Small intestine (tissue), 16 donors: Measurements from ENCODE around the gene PARK7. TPM values are rescaled to one million over a fixed set of nuclear protein-coding genes. Genes with fewer than 3 reads are reported as not detected.
"Not testable (repeated sequence)": the region's sequence is repeated elsewhere in the genome, so short reads cannot be mapped to it uniquely, and the experiment has no call there.

Experiments
- DNase-seq, 2 donors: peaks; one replicate each; pipeline versions ENCODE4 v3.0.0 to v3.0.0-alpha.2; 2013
- FAIRE-seq: peaks from 2 replicates; lab custom pipeline; 2012; peaks lifted over from hg19 to GRCh38; lab: Jason Lieb, UNC
- H3K27ac ChIP-seq, 3 donors: one replicate each; pipeline ENCODE4 v1.5.1; 2013; ENCODE audit warnings: low read length in 2 of 3, mild to moderate bottlenecking in 2 of 3, control low read depth in 1 of 3, inconsistent platforms in 1 of 3, low read depth in 1 of 3, moderate library complexity in 1 of 3
- H3K27me3 ChIP-seq, 3 donors: one replicate each; pipeline ENCODE4 v1.6.1; 2013; ENCODE audit warnings: low read length in 3 of 3, inconsistent platforms in 1 of 3; ENCODE audit not compliant: control insufficient read depth in 3 of 3, insufficient read depth in 3 of 3
- H3K36me3 ChIP-seq, 3 donors: one replicate each; pipeline ENCODE4 v1.6.1; 2013; ENCODE audit warnings: low read length in 3 of 3, inconsistent platforms in 1 of 3, low read depth in 1 of 3, mild to moderate bottlenecking in 1 of 3, moderate library complexity in 1 of 3; ENCODE audit not compliant: control insufficient read depth in 3 of 3, insufficient read depth in 2 of 3
- H3K4me1 ChIP-seq, 3 donors: one replicate each; pipeline ENCODE4 v1.6.1; 2013; ENCODE audit warnings: low read length in 2 of 3, inconsistent platforms in 1 of 3, low read depth in 1 of 3, mild to moderate bottlenecking in 1 of 3, moderate library complexity in 1 of 3; ENCODE audit not compliant: control insufficient read depth in 3 of 3, insufficient read depth in 2 of 3
- H3K4me3 ChIP-seq, 3 donors: one replicate each; pipeline ENCODE4 v1.5.1; 2013; ENCODE audit warnings: low read length in 3 of 3, control low read depth in 1 of 3, inconsistent platforms in 1 of 3, low read depth in 1 of 3, mild to moderate bottlenecking in 1 of 3, moderate library complexity in 1 of 3
- H3K9me3 ChIP-seq, 2 donors: one replicate each; pipeline ENCODE4 v1.6.1; 2013; ENCODE audit warnings: low read depth in 1 of 2, low read length in 1 of 2; ENCODE audit not compliant: control insufficient read depth in 2 of 2, insufficient read depth in 1 of 2
- WGBS, 3 donors: extraction: QIAGEN DNeasy Blood & Tissue Kit; methylation state at CpG; one replicate each; pipeline ENCODE4 v1.1.7; 2013; 5-methylcytosine and 5-hydroxymethylcytosine counted together
- long read RNA-seq, 10 donors: transcript quantifications; one replicate each; lab custom pipeline, GENCODE V29; 2026
- polyA plus RNA-seq, 4 donors: library from polyadenylated mRNA; stranded (reverse) in 3 of 4; unstranded in 1 of 4; fragments of 200-250 nt in 3 of 4; fragments of 120-200 nt in 1 of 4; gene quantifications; one replicate each; pipeline versions ENCODE4 v1.2.1 to v1.2.3, GENCODE V29; 2013
- donor health status: healthy with polysubstance abuse.
- donor health status: control.
- donor health status: control.
- donor health status: Bipolar disorder and iron deficiency.
- donor health status: healthy.

The PARK7 gene
- polyA plus RNA-seq = 100 to 1,000 TPM; 199 to 297 (median 222) TPM
- long read RNA-seq, donor 1 = 0 reads
- long read RNA-seq, donor 2, transcript PARK7-201 (7 exons, 949 nt) = minor isoform, 11 of 43 reads
- long read RNA-seq, donor 2, transcript PARK7-209 (7 exons, 1,088 nt) = major isoform, 25 of 43 reads
- long read RNA-seq, donor 2, partial matches to known transcripts = 6 of 43 reads
- long read RNA-seq, donor 2, other reads (novel, unspliced or antisense) = 0 of 43 reads
- long read RNA-seq, donor 3, transcript PARK7-209 (7 exons, 1,088 nt) = major isoform, 49 of 102 reads
- long read RNA-seq, donor 3, transcript PARK7-201 (7 exons, 949 nt) = minor isoform, 29 of 102 reads
- long read RNA-seq, donor 3, partial matches to known transcripts = 17 of 102 reads
- long read RNA-seq, donor 3, other reads (novel, unspliced or antisense) = 5 of 102 reads
- long read RNA-seq, donor 4, partial matches to known transcripts = 0 of 4 reads
- long read RNA-seq, donor 4, other reads (novel, unspliced or antisense) = 0 of 4 reads
- long read RNA-seq, donor 5, transcript PARK7-209 (7 exons, 1,088 nt) = minor isoform, 11 of 42 reads
- long read RNA-seq, donor 5, transcript PARK7-201 (7 exons, 949 nt) = major isoform, 15 of 42 reads
- long read RNA-seq, donor 5, partial matches to known transcripts = 16 of 42 reads
- long read RNA-seq, donor 5, other reads (novel, unspliced or antisense) = 0 of 42 reads
- long read RNA-seq, donor 6, transcript PARK7-209 (7 exons, 1,088 nt) = minor isoform, 25 of 76 reads
- long read RNA-seq, donor 6, transcript PARK7-201 (7 exons, 949 nt) = major isoform, 31 of 76 reads
- long read RNA-seq, donor 6, partial matches to known transcripts = 20 of 76 reads
- long read RNA-seq, donor 6, other reads (novel, unspliced or antisense) = 0 of 76 reads
- long read RNA-seq, donor 7 = 0 reads
- long read RNA-seq, donor 8, transcript PARK7-201 (7 exons, 949 nt) = major isoform, 17 of 29 reads
- long read RNA-seq, donor 8, transcript PARK7-209 (7 exons, 1,088 nt) = minor isoform, 7 of 29 reads
- long read RNA-seq, donor 8, partial matches to known transcripts = 5 of 29 reads
- long read RNA-seq, donor 8, other reads (novel, unspliced or antisense) = 0 of 29 reads
- long read RNA-seq, donor 9, transcript PARK7-209 (7 exons, 1,088 nt) = minor isoform, 16 of 47 reads
- long read RNA-seq, donor 9, transcript PARK7-201 (7 exons, 949 nt) = major isoform, 19 of 47 reads
- long read RNA-seq, donor 9, partial matches to known transcripts = 12 of 47 reads
- long read RNA-seq, donor 9, other reads (novel, unspliced or antisense) = 0 of 47 reads
- long read RNA-seq, donor 10, transcript PARK7-201 (7 exons, 949 nt) = major isoform, 65 of 160 reads
- long read RNA-seq, donor 10, transcript PARK7-209 (7 exons, 1,088 nt) = minor isoform, 64 of 160 reads
- long read RNA-seq, donor 10, partial matches to known transcripts = 30 of 160 reads
- long read RNA-seq, donor 10, other reads (novel, unspliced or antisense) = 0 of 160 reads

GRCh38 chr1:7961216-7962013 is at the start of gene PARK7:
Gene PARK7 (plus strand): TSS chr1:7961711. CDS start chr1:7962786, 1,075 bp downstream.
- no peaks in the 10 kb centered on the region for H3K9me3 ChIP-seq
- 0 to 1% (median 0%) methylated on average over 59 to 81 of the region's 81 CpGs for WGBS, 3 donors
- FAIRE-seq = no peak

GRCh38 chr1:7912145-7912544 is 49.4 kb upstream of the PARK7 start:
- Histone ChIP-seq H3K9me3 (no peaks in the 10 kb centered on the region), H3K36me3 (no peaks in the 10 kb centered on the region), H3K27ac (no peak overlapping the region), H3K4me3 (no peak overlapping the region), H3K27me3 (no peaks in the 10 kb centered on the region), H3K4me1 (peaks cover 0 to 3% (median 0%) of the 10 kb centered on the region in 3 donors)
- FAIRE-seq (no peak), DNase-seq (no peak)
- WGBS, 3 donors = 86 to 88% (median 87%) methylated on average over 3 of the region's 3 CpGs

More at GRCh38 chr1:7961216-7962013, at the start of gene PARK7:
- Histone ChIP-seq H3K36me3 (peaks cover 2 to 33% (median 12%) of the 10 kb centered on the region in 3 donors), H3K27ac (peak within 1 kb of the TSS; percentile 82 to 98 (median 91)), H3K27me3 (no peaks in the 10 kb centered on the region), H3K4me3 (peak within 1 kb of the TSS; percentile 81 to 93 (median 84)), H3K4me1 (peaks cover 0 to 5% (median 0%) of the 10 kb centered on the region in 3 donors)
- peak; percentile 99 to 100 for DNase-seq

GRCh38 chr1:7912743-7913557 is 48.6 kb upstream of the PARK7 start:
- no peak for FAIRE-seq
- Histone ChIP-seq H3K27me3 (no peaks in the 10 kb centered on the region), H3K27ac (peak overlapping the region in 1 of 3 donors; percentile 42), H3K9me3 (no peaks in the 10 kb centered on the region), H3K4me1 (peaks cover 0 to 3% (median 0%) of the 10 kb centered on the region in 3 donors), H3K4me3 (peak overlapping the region in 2 of 3 donors; percentile 23 to 27), H3K36me3 (no peaks in the 10 kb centered on the region)
- 16 to 38% (median 29%) methylated on average over 18 of the region's 18 CpGs for WGBS, 3 donors
- DNase-seq = peak; percentile 59 to 61

GRCh38 chr1:7915826-7916500 is 45.5 kb upstream of the PARK7 start:
- Histone ChIP-seq H3K36me3 (no peaks in the 10 kb centered on the region), H3K4me1 (peaks cover 0 to 3% (median 0%) of the 10 kb centered on the region in 3 donors), H3K27ac (no peak overlapping the region), H3K27me3 (no peaks in the 10 kb centered on the region), H3K9me3 (no peaks in the 10 kb centered on the region), H3K4me3 (no peak overlapping the region)
- FAIRE-seq (no peak), DNase-seq (no peak)
- 60 to 62% (median 60%) methylated on average over 5 of the region's 5 CpGs for WGBS, 3 donors

- 83 to 93% (median 87%) methylated on average over 2 of the region's 2 CpGs for WGBS, 3 donors
- H3K27me3 ChIP-seq = no peaks in the 10 kb centered on the region
- DNase-seq (no peak), FAIRE-seq (no peak)
- no peak overlapping the region for H3K27ac ChIP-seq
- H3K4me3 ChIP-seq = no peak overlapping the region
- H3K36me3 ChIP-seq = no peaks in the 10 kb centered on the region
- peaks cover 0 to 3% (median 0%) of the 10 kb centered on the region in 3 donors for H3K4me1 ChIP-seq
- no peaks in the 10 kb centered on the region for H3K9me3 ChIP-seq
Measured at GRCh38 chr1:7916501-7916830, 45.0 kb upstream of the PARK7 start.

GRCh38 chr1:7917971-7918370 is 43.5 kb upstream of the PARK7 start:
- WGBS, 3 donors = 68 to 80% (median 77%) methylated on average over 5 of the region's 5 CpGs
- FAIRE-seq = not testable (repeated sequence)

More at GRCh38 chr1:7917971-7918370, 43.5 kb upstream of the PARK7 start:
- DNase-seq, H3K9me3 ChIP-seq, H3K4me3 ChIP-seq, H3K36me3 ChIP-seq, H3K4me1 ChIP-seq, H3K27me3 ChIP-seq, H3K27ac ChIP-seq: not testable (repeated sequence)
